HG02870 (cell line): ENCODE results near the gene MAP3K10.
"Not testable (repeated sequence)": the region's sequence is repeated elsewhere in the genome, so short reads cannot be mapped to it uniquely, and the experiment has no call there.

ENCODE experiments used
- ATAC-seq: cut with Tn5 transposase; IDR thresholded peaks from one replicate; pipeline ENCODE4 v1.9.1; 2021; ENCODE audit warnings: mild to moderate bottlenecking, moderate library complexity; ENCODE audit not compliant: unreplicated experiment

The MAP3K10 gene

GRCh38 chr19:40216777-40217026 lies 25.5 kb downstream of the MAP3K10 start:
- ATAC-seq = no peak

GRCh38 chr19:40217027-40217810 lies 26.0 kb downstream of the MAP3K10 start:
- ATAC-seq = no peak

GRCh38 chr19:40217934-40218890 lies 27.0 kb downstream of the MAP3K10 start, which contains the start of gene TTC9B:
Gene TTC9B (minus strand): TSS chr19:40218384. CDS start chr19:40218381, 3 bp downstream.
- no peak for ATAC-seq

- not testable (repeated sequence) for ATAC-seq
These were observed 27.8 kb downstream of the MAP3K10 start for GRCh38 chr19:40219029-40219428.

- no peak for ATAC-seq
These were observed 28.6 kb downstream of the MAP3K10 start for GRCh38 chr19:40219721-40220276.

GRCh38 chr19:40220674-40221073 lies 29.4 kb downstream of the MAP3K10 start:
- ATAC-seq = no peak

- ATAC-seq = peak; percentile 58
These were observed 30.8 kb downstream of the MAP3K10 start for GRCh38 chr19:40221858-40222619.

GRCh38 chr19:40223135-40223822 lies 32.1 kb downstream of the MAP3K10 start:
- no peak for ATAC-seq

GRCh38 chr19:40224342-40225150 lies 33.3 kb downstream of the MAP3K10 start:
- no peak for ATAC-seq

GRCh38 chr19:40225440-40226305 lies 34.4 kb downstream of the MAP3K10 start:
- no peak for ATAC-seq

- no peak for ATAC-seq
These were observed 37.1 kb downstream of the MAP3K10 start for GRCh38 chr19:40228346-40228745.

- ATAC-seq = no peak
These were observed 37.6 kb downstream of the MAP3K10 start for GRCh38 chr19:40228863-40229262.

GRCh38 chr19:40229484-40229883 lies 38.3 kb downstream of the MAP3K10 start:
- ATAC-seq = no peak

GRCh38 chr19:40229926-40230417 lies 38.7 kb downstream of the MAP3K10 start:
- no peak for ATAC-seq

- no peak for ATAC-seq
These were observed 39.8 kb downstream of the MAP3K10 start for GRCh38 chr19:40231057-40231456.

- ATAC-seq = no peak
These were observed 40.6 kb downstream of the MAP3K10 start for GRCh38 chr19:40231544-40232424.

GRCh38 chr19:40232479-40232878 lies 41.3 kb downstream of the MAP3K10 start:
- ATAC-seq = no peak
